NCI-H146 treated with DMSO at 0.1 percent for 48 hours (cell line): ENCODE data around the gene PUM1.
"Not testable (repeated sequence)": the region's sequence is repeated elsewhere in the genome, so short reads cannot be mapped to it uniquely, and the experiment has no call there.

Experiments
- DNase-seq: peaks from one replicate; lab custom pipeline; 2025; ENCODE audit not compliant: unreplicated experiment; lab: John Stamatoyannopoulos, UW

The PUM1 gene

DNA sequence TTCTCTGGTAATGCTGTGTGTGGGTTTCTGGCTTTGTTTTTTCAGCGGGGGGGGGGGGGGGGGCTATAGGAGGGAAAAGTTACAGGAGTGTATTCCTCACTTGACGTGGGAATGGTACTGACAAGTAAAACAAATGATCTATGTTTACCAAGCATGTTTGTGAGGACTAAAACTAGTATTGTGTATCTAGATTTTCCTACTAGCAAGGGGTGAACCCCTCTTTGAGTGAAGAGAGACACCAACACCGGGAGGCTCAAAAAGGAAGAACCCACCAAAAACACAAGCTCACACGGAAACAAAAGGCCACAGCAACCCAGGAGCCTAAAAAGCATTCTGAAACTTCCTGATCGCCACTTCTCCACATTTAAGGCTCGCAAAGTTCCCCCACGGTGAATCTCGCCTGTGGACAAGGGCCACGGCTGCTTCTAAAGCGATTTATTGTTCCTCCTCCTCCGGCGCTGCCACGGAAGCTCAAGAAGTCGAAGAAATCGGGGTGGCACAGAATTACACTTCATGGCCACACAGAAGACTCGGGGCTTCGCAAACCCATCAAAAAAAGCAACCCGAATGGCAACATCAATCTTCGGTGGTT lies 703 bp downstream of the PUM1 start:
- peak; percentile 27 for DNase-seq

GRCh38 chr1:31064111-31064717 lies 1.3 kb downstream of the PUM1 start:
- DNase-seq, result no peak

GRCh38 chr1:31063631-31064030 lies 1.9 kb downstream of the PUM1 start:
- no peak for DNase-seq

DNA sequence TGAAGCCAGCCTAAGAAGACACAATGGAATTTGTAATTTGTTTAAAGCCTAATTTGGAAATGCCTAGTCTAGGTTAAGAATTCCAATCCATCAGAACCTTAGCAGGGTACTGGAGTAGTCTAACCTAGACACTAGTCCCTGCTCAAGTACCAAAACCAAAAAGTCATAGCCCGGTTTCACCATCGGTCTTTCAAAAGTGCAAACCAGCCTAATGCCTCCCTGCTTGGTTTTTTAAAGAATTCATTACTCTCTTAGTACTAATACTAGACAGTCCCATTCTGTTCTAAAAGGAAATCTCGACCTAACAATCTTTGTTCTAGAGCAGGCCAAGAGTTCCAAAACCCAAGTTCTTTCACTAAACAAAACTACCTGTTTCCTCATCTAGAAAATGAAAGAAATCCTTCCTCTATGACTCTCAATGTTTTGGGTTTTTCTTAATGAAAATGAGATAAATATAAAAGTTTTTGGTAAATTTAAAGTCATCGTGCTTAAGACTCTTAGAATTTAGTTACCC lies 2.6 kb downstream of the PUM1 start:
- peak; percentile 48 for DNase-seq

DNA sequence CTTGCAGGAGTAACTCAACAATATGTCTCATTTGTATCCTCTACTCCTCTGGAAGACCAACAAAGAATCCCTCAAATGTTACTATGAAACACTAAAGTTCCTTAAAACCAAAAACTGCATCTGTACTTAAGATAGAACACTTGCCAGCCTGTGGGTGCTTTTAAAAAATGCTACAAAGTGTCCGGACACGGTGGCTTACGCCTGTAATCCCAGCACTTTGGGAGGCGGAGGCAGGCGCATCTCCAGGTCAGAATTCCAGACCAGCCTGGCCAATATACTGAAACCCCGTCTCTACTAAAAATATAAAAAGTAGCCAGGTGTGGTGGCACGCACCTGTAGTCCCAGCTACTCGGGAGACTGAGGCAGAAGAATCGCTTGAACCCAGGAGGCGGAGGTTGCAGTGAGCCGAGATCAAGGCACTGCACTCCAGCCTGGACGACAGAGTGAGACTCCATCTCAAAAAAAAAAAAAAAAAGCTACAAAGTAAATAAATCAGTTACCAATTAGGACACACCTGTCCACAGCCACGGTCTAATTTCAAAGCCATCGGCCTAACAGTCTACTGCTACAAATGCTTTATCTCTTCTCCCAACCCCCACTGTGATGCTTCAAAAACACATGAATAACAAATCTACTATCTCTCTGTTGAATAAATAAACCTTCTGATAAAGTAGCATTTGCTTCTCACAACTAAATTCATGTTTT lies 3.2 kb downstream of the PUM1 start:
- peak; percentile 69 for DNase-seq

DNA sequence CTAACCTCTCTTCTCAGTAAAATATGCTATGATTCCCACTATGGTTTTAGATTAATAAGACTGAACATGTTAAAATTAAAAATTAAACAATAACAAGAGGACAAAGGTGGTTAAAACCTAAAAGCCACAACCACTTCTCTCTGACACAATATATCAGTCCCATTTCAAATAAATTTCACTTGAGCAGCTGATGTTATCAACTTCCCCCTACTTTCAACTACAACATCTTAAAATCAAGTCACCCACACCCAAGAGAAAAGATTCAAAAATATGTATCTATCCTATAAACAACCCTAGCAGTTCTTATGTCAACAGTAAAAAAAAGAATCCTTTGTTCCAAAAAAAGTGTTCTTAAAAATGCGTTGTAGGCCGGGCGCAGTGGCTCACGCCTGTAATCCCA lies 7.5 kb downstream of the PUM1 start:
- no peak for DNase-seq

- DNase-seq, result no peak
Observed at GRCh38 chr1:31055953-31056352, 9.6 kb downstream of the PUM1 start.

GRCh38 chr1:31055501-31055900 lies 10.0 kb downstream of the PUM1 start:
- DNase-seq, result no peak

DNA sequence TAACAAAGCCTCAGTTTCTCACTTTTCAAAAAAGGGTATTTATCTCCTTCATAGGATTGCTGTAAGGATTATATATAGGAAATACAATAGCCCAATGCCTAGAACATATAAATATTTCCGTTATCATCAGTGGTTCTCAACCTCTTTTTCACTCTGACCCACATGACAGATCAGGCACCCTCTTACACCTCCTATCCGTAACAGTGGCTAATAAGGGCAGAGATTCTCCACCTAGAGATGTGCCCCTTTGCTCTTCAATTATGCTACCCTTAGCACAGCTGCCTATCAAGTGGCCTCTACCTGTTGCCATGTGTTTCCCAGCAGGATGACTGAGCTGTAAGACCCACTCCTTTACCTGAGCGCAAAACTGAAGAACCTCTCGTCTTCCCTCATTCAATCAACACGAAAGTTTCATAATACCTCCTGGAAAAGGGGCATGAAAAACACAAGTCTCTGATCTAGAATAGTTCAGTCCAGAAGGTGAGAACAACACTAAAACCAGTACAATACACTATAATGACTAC lies 10.5 kb downstream of the PUM1 start:
- no peak for DNase-seq

DNA sequence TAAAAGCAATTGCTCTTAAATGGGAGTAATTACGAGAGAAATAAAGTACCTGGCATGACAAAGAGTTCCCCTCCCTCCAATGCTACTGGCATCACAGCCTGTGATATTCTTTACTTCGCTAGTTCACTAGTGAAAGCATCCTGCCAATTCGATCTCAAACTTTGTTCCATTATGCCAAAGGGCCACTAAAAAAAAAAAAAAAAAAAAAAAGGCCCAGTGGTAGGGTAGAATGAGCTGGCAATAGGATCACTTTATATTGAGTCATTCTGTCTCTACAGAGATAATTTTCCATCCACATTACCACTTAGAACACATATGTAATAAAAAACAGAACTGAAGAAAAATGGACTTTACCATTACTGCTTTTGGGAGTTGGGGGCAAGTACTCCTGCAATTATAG lies 11.2 kb downstream of the PUM1 start:
- DNase-seq, result no peak

- DNase-seq, result not testable (repeated sequence)
Observed at GRCh38 chr1:31052613-31053012, 12.9 kb downstream of the PUM1 start.

GRCh38 chr1:31051611-31052010 lies 13.9 kb downstream of the PUM1 start:
- no peak for DNase-seq

- not testable (repeated sequence) for DNase-seq
Observed at GRCh38 chr1:31047507-31047906, 18.0 kb downstream of the PUM1 start.

- no peak for DNase-seq
Observed at GRCh38 chr1:31043631-31044030, 21.9 kb downstream of the PUM1 start.

DNA sequence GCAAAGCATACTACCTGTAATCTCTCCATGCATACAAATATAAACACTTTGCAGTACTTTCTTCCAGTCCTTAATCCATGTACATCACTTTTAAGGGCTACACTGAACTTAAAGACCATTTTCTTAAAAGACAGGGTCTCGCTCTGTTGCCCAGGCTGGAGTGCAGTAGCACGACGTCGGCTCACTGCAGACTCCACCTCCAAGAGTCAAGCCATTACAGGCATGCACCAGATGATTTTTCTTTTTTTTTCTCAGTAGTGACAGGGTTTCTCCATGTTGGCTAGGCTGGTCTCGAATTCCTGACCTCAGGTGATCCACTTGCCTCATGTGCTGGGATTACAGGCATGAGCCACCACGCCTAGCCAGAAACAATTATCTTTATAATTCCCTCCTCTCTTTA lies 22.9 kb downstream of the PUM1 start:
- DNase-seq, result no peak

DNA sequence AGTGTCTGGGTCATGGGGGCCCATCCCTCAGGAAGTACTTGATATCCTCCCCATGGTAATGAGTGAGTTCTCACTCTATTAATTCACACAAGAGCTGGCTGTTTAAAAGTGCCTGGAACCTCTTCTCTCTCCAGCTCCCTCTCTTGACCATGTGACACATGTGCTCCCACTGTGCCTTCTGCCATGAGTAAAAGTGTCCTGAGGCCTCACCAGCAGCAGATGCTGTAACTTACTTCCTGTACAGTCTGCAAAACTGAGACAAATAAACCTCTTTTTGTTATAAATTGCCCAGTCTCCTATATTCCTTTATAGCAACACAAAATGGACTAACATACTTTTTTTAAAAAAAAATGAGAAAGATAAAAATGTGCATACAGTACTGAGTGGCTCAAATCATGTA lies 24.0 kb downstream of the PUM1 start:
- DNase-seq, result no peak

- peak; percentile 62 for DNase-seq
Observed at GRCh38 chr1:31040038-31040437, 25.5 kb downstream of the PUM1 start.

GRCh38 chr1:31038935-31039334 lies 26.6 kb downstream of the PUM1 start:
- not testable (repeated sequence) for DNase-seq

DNA sequence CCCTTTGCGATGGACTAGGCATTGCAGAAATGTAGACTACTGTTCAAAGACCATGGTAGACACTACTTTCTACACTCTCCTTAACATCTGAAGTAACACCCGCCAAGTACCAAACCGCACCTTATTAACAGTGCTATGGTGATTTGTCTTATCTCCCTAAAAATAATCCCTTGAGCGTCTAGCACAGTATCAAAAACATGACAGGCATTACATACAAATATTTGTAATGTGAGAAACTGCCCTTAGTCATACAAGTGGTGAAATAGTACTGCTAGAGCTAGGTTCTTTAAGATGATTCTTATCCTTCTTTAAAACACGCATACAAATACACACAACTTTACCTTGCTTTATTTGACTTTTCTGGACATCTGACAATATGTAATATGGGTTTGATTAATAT lies 27.2 kb downstream of the PUM1 start:
- no peak for DNase-seq

GRCh38 chr1:31036749-31037500 lies 28.6 kb downstream of the PUM1 start:
- DNase-seq, result no peak

DNA sequence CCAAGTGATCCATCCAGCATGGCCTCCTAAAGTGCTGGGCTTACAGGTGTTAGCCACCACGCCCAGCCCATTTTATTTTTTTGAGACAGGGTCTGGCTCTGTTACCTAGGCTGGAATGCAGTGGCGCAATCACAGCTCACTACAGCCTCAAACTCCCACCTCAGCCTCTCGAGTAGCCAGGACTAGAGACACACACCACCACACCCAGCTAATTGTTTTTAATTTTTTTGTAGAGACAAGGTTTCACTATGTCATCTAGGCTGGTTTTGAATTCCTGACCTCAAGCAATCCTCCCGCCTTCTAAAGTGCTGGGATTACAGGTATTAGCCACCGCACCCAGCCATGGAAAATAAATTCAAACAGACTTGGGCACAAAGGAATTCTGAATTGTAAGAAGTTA lies 31.9 kb downstream of the PUM1 start:
- no peak for DNase-seq
